ENCODE measurements around the gene SNRNP70. TPM values are rescaled to one million over a fixed set of nuclear protein-coding genes. Genes with fewer than 3 reads are reported as not detected.
A peak's percentile ranks its signal among the peaks of the same experiment; 100 is the strongest.

Gene SNRNP70
- total and polyA plus RNA-seq, 10 of the 15 experiments (the other 5 are each of a cell fraction or from before 2014, with no cell fraction given): 2.7 to 453 (median 159) TPM

- TF ChIP-seq YY1 (IDR thresholded peaks at IDR 0.05; ENCODE audit: low read depth, low read length): peak; percentile 84
- TF ChIP-seq, protein P1, sequence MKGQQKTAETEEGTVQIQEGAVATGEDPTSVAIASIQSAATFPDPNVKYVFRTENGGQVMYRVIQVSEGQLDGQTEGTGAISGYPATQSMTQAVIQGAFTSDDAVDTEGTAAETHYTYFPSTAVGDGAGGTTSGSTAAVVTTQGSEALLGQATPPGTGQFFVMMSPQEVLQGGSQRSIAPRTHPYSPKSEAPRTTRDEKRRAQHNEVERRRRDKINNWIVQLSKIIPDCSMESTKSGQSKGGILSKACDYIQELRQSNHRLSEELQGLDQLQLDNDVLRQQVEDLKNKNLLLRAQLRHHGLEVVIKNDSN (IDR thresholded peaks at IDR 0.05; ENCODE audit: borderline replicate concordance, extremely low read length, insufficient read depth, low read depth, low read length): peak; percentile 68
- 0 out of 2 replicates have a peak, but pooled peaks have one; percentile 45 for TF ChIP-seq RB1 (IDR thresholded peaks at IDR 0.05; ENCODE audit: borderline replicate concordance)
- TF ChIP-seq IKZF1 (conservative IDR thresholded peaks at IDR 0.05): peak; percentile 62; the same call in 1 of the 2 replicates
- TF ChIP-seq PML (IDR thresholded peaks at IDR 0.05; ENCODE audit: low read length): 0 out of 2 replicates have a peak, but pooled peaks have one; percentile 31
- 0 out of 3 replicates have a peak, but pooled peaks of 1 of the 2 experiments have one; percentile 36 for TF ChIP-seq EGR1 (IDR thresholded peaks at IDR 0.05; ENCODE audit: borderline replicate concordance in 1 of 2, low read depth in 2 of 2, low read length in 2 of 2)
- TF ChIP-seq GATAD2B (conservative IDR thresholded peaks at IDR 0.05; ENCODE audit: low read depth): peak; percentile 91; the same call in 1 of the 2 replicates
- TF ChIP-seq, protein P2, sequence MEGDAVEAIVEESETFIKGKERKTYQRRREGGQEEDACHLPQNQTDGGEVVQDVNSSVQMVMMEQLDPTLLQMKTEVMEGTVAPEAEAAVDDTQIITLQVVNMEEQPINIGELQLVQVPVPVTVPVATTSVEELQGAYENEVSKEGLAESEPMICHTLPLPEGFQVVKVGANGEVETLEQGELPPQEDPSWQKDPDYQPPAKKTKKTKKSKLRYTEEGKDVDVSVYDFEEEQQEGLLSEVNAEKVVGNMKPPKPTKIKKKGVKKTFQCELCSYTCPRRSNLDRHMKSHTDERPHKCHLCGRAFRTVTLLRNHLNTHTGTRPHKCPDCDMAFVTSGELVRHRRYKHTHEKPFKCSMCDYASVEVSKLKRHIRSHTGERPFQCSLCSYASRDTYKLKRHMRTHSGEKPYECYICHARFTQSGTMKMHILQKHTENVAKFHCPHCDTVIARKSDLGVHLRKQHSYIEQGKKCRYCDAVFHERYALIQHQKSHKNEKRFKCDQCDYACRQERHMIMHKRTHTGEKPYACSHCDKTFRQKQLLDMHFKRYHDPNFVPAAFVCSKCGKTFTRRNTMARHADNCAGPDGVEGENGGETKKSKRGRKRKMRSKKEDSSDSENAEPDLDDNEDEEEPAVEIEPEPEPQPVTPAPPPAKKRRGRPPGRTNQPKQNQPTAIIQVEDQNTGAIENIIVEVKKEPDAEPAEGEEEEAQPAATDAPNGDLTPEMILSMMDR (IDR thresholded peaks at IDR 0.05 in 2 of 3, conservative IDR thresholded peaks at IDR 0.05 in 1 of 3; ENCODE audit: control insufficient read depth in 2 of 3, extremely low read depth in 1 of 3, insufficient read depth in 1 of 3, low read depth in 3 of 3, low read length in 3 of 3): peak; percentile 34 to 61 (median 44); a peak in 4 of 6 replicates
- no peak for TF ChIP-seq HSF1 (IDR thresholded peaks at IDR 0.05; ENCODE audit: low read depth, low read length)
Measured at GRCh38 chr19:49113762-49114629, 28.7 kb downstream of the SNRNP70 start, which contains the start of gene LIN7B (continued).

Data from GM12878 (cell line).